ENCODE results near the gene NCKAP5.

The NCKAP5 gene

GRCh38 chr2:133458280-133458679 is 110.0 kb downstream of the NCKAP5 start:
- DNase-seq (ENCODE audit: low spot score) = no peak

DNA sequence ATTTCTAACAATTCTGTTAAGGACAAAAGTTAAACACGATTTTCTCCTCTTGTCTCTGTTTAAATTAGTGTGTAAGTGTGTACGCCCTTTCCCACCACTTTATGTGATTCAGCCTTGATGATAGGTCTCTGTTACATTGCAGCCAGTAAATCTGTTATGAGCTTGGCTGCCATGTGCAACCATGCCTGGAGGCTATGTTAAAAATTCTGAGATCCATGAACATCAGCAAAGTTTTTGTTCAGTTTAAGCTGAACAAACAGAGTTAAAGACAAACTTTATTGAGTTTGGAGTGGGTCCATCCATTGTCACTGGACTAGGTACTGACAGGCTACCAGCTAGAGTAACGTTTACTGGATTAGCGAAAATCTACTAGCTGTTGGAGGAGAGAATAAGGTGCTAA is 110.4 kb downstream of the NCKAP5 start:
- DNase-seq (ENCODE audit: low spot score) = no peak

- DNase-seq (ENCODE audit: low spot score) = no peak
Measured at GRCh38 chr2:133456971-133457370, 111.3 kb downstream of the NCKAP5 start.

DNA sequence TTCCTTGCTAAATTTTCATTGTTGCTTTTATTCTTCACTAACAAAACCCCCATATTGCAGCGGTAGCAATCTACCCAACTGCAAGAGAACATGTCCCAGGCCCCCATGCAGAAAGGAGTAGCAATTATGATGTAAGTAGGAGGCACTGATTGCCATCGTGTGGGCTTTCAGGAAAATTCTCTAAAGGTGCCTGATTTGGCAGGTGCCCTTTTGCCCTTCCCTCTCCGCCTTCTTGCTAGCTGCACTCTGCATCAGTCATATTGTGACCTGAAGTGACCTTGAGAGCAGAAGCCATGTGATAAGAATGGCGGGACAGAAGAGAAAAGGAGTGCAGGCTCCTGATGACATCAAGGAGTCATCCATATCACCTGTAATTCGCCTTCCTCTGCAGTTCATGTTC is 112.1 kb downstream of the NCKAP5 start:
- no peak for DNase-seq (ENCODE audit: low spot score)

GRCh38 chr2:133453032-133453431 is 115.2 kb downstream of the NCKAP5 start:
- DNase-seq (ENCODE audit: low spot score) = no peak

DNA sequence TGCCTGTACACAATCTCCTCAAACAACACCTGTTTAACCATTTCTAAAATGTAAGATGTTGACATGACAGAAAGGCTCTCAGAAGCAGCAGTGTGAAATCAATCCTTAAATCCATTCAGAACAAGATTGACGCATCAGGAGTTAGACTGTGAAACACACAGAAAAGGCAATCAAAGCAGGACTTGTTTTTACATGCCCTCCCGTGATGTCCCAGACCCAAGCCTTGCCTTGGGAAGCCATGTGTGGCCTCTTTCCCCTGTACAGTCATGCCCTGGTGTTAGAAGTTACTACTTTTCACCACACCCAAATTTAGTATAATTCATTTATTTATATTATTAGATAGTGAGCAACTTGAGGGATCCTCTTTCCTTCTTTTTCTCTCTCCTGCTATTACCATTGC is 115.7 kb downstream of the NCKAP5 start:
- no peak for DNase-seq (ENCODE audit: low spot score)

GRCh38 chr2:133452146-133452545 is 116.1 kb downstream of the NCKAP5 start:
- no peak for DNase-seq (ENCODE audit: low spot score)

DNA sequence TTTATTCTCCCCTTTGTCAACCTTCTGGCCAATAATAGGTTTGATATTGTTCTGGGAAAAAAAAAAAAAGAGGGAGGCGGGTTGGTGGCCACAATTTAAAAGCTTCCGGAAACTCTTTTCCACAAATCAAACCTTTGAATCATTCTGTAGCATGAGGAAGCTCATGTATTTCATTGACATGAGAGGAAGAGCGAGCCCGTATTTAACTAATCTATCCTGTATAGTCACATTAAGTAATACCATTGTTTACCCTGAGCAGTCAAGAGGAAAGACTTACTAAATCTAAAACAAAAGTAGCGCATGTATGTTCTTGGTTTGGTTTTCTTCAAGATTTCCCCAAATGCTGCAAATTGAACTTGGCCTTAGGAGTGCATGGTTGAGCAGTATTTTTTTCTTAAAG is 120.1 kb downstream of the NCKAP5 start:
- no peak for DNase-seq (ENCODE audit: low spot score)

DNA sequence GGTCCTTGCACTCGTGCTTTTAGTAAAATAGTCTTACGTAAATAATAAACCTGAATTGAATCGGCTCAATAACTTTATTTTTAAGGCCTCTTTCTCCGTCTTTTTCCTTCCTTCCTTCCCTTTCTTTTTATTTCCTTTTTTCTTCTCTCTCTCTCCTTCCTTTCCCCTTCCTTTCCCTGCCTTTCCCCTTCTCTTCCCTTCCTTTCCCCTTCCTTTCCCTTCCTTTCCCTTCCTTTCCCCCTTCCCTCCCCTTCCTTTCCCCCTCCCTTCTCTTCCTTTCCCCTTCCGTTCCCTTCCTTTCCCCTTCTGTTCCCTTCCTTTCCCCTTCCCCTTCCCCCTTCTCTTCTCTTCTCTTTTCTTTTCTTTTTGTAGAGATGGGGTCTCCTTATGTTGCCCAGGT is 121.0 kb downstream of the NCKAP5 start:
- DNase-seq (ENCODE audit: low spot score) = no peak

DNA sequence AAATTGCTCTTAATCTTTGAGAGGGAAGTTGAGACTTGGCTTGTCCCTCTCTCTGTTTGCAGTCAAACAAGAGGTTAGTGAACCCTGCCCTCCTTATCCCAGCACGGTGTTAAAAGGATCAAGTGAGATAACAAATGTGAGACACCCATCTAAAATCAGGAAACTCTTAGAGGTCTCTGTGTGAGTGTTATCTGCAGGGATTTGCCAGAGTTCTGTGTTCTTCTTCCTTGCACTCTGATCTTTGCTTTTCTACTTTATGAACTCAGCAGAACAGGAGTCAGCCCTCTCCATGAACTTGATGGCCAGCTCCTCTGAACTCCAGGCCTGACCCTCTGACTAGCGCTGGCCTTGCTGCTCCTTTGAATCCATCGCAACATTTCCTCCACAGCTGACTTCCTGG is 123.8 kb downstream of the NCKAP5 start:
- DNase-seq (ENCODE audit: low spot score) = no peak

- DNase-seq (ENCODE audit: low spot score) = no peak
Measured at GRCh38 chr2:133442393-133442792, 125.9 kb downstream of the NCKAP5 start.

DNA sequence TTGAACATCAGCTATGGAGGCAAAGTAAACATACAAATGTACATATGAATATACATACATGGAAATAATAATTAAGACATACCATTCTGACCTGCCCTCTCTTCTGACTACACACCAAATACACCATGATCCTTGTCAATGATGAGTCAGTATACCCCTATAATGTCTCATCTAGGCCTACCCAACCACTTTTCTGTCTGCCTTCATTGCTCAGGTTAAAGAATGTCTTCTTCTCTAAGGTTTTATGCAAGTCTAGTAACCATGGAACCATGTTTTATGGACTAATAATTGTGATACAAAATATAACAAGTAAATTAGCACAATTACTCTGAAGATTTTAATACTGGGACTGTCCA is 128.7 kb downstream of the NCKAP5 start:
- no peak for DNase-seq (ENCODE audit: low spot score)

- DNase-seq (ENCODE audit: low spot score) = no peak
Measured at GRCh38 chr2:133438848-133439564, 129.3 kb downstream of the NCKAP5 start.

DNA sequence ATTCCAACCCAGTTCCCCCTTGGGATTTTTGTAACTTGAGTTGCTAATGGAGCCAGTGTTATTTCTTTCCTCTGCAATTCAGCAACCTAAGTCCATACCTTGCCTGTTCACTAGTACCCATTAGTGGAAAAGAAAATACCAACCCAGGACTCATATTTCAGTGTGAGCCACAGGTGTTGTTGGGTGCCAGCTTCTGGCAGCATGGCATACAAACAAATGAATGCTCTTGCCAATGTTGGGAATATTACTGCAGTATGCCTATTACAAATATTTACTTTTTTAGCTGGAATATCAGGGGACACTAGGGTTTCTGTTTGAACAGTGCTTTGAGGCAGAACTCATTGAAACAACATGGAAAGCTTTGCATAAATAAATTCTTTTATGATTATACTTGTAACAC is 130.2 kb downstream of the NCKAP5 start:
- DNase-seq (ENCODE audit: low spot score) = no peak

- DNase-seq (ENCODE audit: low spot score) = no peak
Measured at GRCh38 chr2:133437492-133437891, 130.8 kb downstream of the NCKAP5 start.

- no peak for DNase-seq (ENCODE audit: low spot score)
Measured at GRCh38 chr2:133434959-133435668, 133.1 kb downstream of the NCKAP5 start.

DNA sequence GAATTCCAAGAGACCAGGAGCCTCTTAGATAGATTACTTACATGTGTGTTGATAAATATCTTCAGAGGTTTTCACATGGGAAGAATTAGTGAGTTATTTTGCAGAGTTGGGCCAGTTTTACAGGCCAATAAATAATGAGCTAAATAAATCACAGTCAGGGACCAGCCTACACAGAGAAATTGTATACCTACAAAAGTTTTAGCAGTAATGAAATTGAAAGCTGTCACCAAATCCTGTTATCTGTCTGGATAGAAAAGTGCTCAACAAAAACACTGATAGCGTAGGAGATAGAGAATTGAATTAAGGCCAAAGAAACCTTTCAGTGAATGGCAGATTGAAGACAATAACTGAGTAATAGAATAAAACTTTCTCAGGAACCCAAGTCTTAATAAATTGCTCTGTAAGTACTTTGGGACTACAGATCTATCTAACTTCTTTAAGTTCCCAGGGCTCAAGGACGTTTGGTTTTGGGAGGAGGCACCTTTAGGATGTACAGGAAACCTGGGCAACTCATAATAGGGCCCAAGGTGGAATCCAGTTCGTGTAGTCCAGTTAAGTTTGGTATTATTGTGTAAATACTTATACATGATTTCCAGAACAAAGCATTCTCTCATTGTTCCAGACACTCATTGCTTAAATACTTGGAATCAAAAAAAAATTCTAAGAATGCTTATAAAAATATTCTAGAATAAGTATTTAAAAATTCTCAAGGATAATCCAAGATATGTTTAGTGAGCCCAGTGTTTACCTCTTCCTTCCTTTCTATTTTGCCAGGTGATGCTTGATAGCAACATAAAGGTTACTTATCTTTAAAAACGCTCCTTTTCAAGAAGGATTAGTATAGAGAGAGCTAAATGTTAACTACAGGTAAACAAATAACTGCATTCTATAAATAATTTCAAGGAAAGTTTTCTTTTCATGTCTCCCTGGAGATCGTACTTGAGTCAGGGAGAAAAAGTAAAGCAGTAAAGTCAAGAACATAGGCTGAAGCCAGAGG is 134.5 kb downstream of the NCKAP5 start:
- DNase-seq (ENCODE audit: low spot score) = no peak

DNA sequence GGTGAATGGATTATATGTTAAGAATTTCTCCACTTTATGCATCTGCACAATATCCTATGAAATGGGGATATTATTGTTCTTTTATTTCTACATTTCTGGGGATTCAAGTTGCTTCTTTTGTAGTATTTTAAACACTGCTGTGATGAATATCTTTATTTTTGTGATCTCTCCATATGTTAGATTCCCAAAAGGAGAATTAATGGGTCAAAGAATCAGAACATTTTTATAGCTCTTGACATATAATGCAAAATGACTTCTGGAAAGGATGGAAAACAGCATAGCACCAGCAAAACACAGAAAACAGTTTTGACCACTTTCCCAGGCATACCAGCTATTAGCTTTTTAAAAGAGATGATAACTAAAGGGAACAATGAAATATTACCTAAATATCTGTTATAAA is 135.5 kb downstream of the NCKAP5 start:
- no peak for DNase-seq (ENCODE audit: low spot score)

GRCh38 chr2:133431289-133431688 is 137.0 kb downstream of the NCKAP5 start:
- no peak for DNase-seq (ENCODE audit: low spot score)

DNA sequence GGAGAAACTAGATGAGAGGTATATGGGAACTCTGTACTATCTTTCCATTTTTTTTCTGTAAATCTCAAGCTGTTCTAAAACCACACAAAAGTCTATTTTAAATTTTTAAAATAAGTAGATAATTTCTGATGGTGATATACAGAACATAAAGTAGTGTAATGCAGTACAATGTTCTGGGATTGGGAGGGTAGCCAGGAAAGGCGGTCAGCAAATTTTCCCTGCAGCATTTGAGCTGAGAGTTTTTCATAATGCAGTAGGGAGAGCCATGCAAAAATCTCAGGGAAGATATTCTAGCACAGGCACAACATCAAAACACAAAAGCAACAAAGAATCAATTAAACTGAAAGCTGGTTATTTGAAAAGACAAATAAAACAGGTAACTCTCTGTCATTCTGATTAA is 141.5 kb downstream of the NCKAP5 start:
- no peak for DNase-seq (ENCODE audit: low spot score)

GRCh38 chr2:133425612-133426011 is 142.7 kb downstream of the NCKAP5 start:
- DNase-seq (ENCODE audit: low spot score) = no peak

DNA sequence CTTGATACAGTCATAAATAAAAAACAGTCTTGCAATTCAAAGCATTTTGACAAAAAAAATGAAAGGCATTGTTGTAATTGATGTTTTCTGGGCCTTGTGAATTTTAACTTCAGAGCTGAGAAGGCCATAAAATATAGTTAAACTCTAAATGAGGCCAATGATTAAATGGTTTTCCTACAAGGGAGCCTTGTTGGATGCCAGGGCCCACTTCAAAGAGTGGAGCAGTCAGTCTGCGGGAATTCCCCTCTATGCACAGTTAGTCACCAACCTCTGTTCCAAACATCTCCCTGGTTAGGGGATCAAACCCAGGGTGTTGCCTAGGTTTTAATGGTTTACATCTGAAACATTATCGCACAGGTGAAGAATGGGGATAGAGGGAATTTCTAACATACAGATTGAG is 143.4 kb downstream of the NCKAP5 start:
- no peak for DNase-seq (ENCODE audit: low spot score)

DNA sequence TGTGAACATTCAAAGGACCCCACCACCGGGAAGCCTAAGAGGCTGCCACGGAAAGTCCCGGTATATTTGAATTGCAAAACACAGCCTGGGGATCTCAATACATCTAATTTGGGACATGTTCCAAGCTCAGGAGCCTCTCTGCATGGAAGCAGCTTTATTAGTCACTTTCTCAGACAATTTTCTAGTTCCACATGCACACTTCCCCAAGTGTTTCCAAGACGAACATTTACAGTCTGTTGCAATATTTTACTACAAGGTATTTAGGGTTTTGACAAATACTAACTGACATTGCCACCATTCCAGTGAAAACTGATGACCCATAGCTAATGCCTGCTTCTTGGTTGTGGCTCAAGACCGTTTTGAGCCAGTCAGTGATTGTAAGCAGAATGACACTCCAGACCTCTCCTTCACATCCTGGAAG is 145.3 kb downstream of the NCKAP5 start:
- DNase-seq (ENCODE audit: low spot score) = no peak

Data from kidney capillary endothelial cell (primary cell).